ENCODE measurements around the gene MS4A8. TPM values are rescaled to one million over a fixed set of nuclear protein-coding genes. Genes with fewer than 3 reads are reported as not detected.
"Not testable (repeated sequence)": the region's sequence is repeated elsewhere in the genome, so short reads cannot be mapped to it uniquely, and the experiment has no call there.

The MS4A8 gene
- not detected in 3 replicates for total RNA-seq

DNA sequence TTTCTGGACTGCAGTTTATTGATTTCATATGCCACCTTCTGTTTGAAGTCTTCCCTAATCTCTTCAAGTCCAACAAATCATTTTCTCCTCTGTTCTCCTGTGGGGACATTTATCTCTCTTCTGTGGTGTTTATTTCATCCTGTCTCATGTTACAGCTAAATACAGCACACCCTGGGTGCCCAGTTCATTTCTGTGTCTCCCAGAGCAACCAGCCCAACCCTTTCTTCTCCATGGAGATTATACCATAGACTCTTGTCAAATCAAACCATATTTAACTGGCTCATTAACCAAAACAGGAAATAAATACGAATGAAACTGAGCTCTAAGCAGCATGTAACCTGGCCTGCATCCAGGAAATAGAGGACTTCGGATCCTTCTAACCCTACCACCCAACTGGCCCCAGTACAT, at the start of gene MS4A8:
Gene MS4A8, plus strand, starts transcription at position 329 of the 408 bp plus-strand sequence. CDS start 1,249 bp downstream, outside the sequence.
- H3K27me3 Mint-ChIP-seq (ENCODE audit: low read depth) = peaks cover 15% of the 10 kb centered on the region
- no peaks in the 10 kb centered on the region for H3K36me3 Mint-ChIP-seq
- TF ChIP-seq, protein P1, sequence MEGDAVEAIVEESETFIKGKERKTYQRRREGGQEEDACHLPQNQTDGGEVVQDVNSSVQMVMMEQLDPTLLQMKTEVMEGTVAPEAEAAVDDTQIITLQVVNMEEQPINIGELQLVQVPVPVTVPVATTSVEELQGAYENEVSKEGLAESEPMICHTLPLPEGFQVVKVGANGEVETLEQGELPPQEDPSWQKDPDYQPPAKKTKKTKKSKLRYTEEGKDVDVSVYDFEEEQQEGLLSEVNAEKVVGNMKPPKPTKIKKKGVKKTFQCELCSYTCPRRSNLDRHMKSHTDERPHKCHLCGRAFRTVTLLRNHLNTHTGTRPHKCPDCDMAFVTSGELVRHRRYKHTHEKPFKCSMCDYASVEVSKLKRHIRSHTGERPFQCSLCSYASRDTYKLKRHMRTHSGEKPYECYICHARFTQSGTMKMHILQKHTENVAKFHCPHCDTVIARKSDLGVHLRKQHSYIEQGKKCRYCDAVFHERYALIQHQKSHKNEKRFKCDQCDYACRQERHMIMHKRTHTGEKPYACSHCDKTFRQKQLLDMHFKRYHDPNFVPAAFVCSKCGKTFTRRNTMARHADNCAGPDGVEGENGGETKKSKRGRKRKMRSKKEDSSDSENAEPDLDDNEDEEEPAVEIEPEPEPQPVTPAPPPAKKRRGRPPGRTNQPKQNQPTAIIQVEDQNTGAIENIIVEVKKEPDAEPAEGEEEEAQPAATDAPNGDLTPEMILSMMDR (IDR thresholded peaks at IDR 0.05; ENCODE audit: unreplicated experiment) = no peak
- H3K4me1 Mint-ChIP-seq = no peaks in the 10 kb centered on the region
- H3K27ac Mint-ChIP-seq = no peak within 1 kb of the TSS
- no peak for DNase-seq (ENCODE audit: low spot score in 2 of 2, unreplicated experiment in 2 of 2)
- peaks cover 10% of the 10 kb centered on the region for H3K9me3 Mint-ChIP-seq
- no peak within 1 kb of the TSS for H3K4me3 Mint-ChIP-seq

DNA sequence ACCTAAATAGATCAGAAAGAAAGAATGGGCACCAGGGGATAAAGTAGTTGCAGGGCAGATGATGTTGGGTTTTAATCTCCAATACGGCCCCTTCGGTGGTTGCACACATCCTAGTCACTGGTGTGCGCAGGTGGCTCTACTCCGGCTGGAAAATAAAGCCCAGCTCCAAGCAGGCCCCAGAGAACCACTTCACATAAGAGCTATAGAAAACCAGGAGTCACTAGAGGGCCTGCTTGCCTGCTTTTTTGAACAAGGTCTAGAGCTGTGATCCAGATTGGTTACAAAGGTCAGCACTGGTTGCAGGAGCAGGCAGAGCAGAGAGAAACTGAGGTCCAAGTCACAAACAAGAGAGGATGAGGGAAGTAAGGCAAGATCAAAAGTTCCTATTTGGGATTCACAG, 41.5 kb upstream of the MS4A8 start:
- Mint-ChIP-seq H3K27ac (no peak overlapping the region), H3K36me3 (no peaks in the 10 kb centered on the region), H3K27me3 (ENCODE audit: low read depth) (no peaks in the 10 kb centered on the region), H3K9me3 (no peaks in the 10 kb centered on the region), H3K4me3 (no peak overlapping the region), H3K4me1 (no peaks in the 10 kb centered on the region)
- DNase-seq (ENCODE audit: low spot score in 2 of 2, unreplicated experiment in 2 of 2) = no peak
- TF ChIP-seq, protein P1 (IDR thresholded peaks at IDR 0.05; ENCODE audit: unreplicated experiment) = no peak

DNA sequence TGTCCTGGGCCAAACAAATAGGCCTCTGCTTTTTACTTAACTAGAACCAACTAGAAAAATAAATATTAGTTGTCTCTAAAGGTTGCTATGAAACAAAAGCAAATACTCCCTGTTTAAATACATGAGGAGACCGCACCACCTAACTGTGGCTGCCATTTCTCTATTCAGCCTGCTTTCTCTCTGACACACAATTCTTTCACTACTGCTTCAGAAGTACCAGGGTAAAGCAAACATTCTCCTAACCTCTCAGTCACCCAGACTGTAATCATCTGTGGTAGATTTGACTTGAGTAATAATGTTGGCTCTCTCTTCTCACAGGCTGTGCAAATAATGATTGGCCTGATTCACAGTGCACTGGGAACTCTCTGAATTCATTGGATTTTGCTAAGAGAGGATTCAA, 41.0 kb upstream of the MS4A8 start:
- TF ChIP-seq, protein P1 (IDR thresholded peaks at IDR 0.05; ENCODE audit: unreplicated experiment) = no peak
- no peak for DNase-seq (ENCODE audit: low spot score in 2 of 2, unreplicated experiment in 2 of 2)
- Mint-ChIP-seq H3K27me3 (ENCODE audit: low read depth) (no peaks in the 10 kb centered on the region), H3K4me1 (no peaks in the 10 kb centered on the region), H3K36me3 (no peaks in the 10 kb centered on the region), H3K27ac (no peak overlapping the region), H3K4me3 (no peak overlapping the region), H3K9me3 (no peaks in the 10 kb centered on the region)

DNA sequence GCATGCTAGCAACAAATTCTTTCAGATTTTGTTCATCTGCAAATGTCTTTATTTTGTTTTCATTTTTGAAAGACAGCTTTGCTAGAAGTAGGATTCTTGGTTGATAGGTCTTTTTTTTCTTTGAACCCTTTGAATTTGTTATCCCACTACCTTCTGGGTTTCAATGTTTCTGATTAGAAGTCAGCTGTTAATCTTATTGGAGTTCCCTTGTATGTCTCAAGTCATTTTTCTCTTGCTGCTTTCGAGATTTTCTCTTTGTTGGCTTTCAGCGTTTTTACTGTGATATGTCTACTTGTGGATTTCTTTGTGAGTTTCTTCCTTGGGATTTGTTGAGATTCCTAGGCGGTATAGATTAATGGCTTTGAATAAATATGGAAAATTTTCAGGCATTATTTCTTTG, 27.2 kb upstream of the MS4A8 start:
- Mint-ChIP-seq H3K4me3 (no peak overlapping the region), H3K36me3 (peaks cover 2% of the 10 kb centered on the region), H3K9me3 (peaks cover 36% of the 10 kb centered on the region), H3K27me3 (ENCODE audit: low read depth) (no peaks in the 10 kb centered on the region), H3K4me1 (no peaks in the 10 kb centered on the region), H3K27ac (no peak overlapping the region)
- TF ChIP-seq, protein P1 (IDR thresholded peaks at IDR 0.05; ENCODE audit: unreplicated experiment) = no peak
- no peak for DNase-seq (ENCODE audit: low spot score in 2 of 2, unreplicated experiment in 2 of 2)

GRCh38 chr11:60678231-60678630, 21.2 kb upstream of the MS4A8 start:
- not testable (repeated sequence) for H3K4me1 Mint-ChIP-seq; H3K36me3 Mint-ChIP-seq; H3K4me3 Mint-ChIP-seq; H3K27ac Mint-ChIP-seq; DNase-seq (ENCODE audit: low spot score in 2 of 2, unreplicated experiment in 2 of 2); H3K27me3 Mint-ChIP-seq (ENCODE audit: low read depth)
- peaks cover 57% of the 10 kb centered on the region for H3K9me3 Mint-ChIP-seq

DNA sequence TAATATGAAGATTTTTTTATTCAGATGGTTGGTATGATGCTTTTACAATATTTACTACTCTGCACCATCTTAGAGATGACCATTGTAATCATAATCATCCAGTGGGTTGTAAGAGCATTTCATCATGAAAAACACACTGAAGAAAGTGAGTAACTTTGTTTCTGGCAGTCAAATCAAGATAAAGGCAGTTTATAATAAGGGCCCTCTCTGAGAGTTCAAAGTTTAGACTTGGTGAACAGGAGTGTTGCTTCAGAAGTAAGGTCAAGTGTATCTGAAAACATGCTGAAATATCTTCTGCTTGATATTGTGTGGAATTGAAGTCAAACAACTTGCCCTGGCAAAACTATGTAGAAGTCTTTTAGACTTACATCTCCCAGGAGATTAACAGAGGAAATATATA, 19.5 kb upstream of the MS4A8 start:
- H3K9me3 Mint-ChIP-seq = peaks cover 54% of the 10 kb centered on the region
- TF ChIP-seq, protein P1 (IDR thresholded peaks at IDR 0.05; ENCODE audit: unreplicated experiment) = no peak
- H3K4me3 Mint-ChIP-seq = no peak overlapping the region
- H3K36me3 Mint-ChIP-seq = peaks cover 6% of the 10 kb centered on the region
- H3K4me1 Mint-ChIP-seq = no peaks in the 10 kb centered on the region
- no peak overlapping the region for H3K27ac Mint-ChIP-seq
- DNase-seq (ENCODE audit: low spot score in 2 of 2, unreplicated experiment in 2 of 2) = no peak
- H3K27me3 Mint-ChIP-seq (ENCODE audit: low read depth) = no peaks in the 10 kb centered on the region

All from mesothelial cell of epicardium (in vitro differentiated cells).